Measurements from ENCODE around the gene JMJD4. TPM values are rescaled to one million over a fixed set of nuclear protein-coding genes. Genes with fewer than 3 reads are reported as not detected.

JMJD4 gene
- total RNA-seq, result 15.2 and 17.3 TPM in 2 replicates
- polyA plus RNA-seq, result 31.2 and 39.3 TPM in 2 replicates
- 17.6 and 20.1 TPM in 2 replicates for polyA plus RNA-seq (2011; cell fraction: cytosol; rRNA removed)
- polyA plus RNA-seq (2011; cell fraction: nucleus; rRNA removed), result 21.1 and 25.2 TPM in 2 replicates
- polyA plus RNA-seq (2012), result 10.9 and 13.1 TPM in 2 replicates
- 42.2 and 46.1 TPM in 2 replicates for polyA minus RNA-seq
- polyA minus RNA-seq (2011; cell fraction: cytosol; rRNA and poly(A)+ RNA removed), result 20.7 TPM
- polyA minus RNA-seq (2011; cell fraction: nucleus; rRNA and poly(A)+ RNA removed), result 29.0 and 35.4 TPM in 2 replicates
- Bru-seq, nascent RNA, result percentile 62 among the genes with signal in this experiment
- percentile 55 among the genes with signal in this experiment for BruChase-seq, experiment 1, labeled RNA remaining after a 6-hour chase
- percentile 53 among the genes with signal in this experiment for BruChase-seq, experiment 2, labeled RNA remaining after a 2-hour chase
- long read RNA-seq, transcript JMJD4-201 (6 exons, 2,595 nt), result major isoform, 32 of 57 reads
- long read RNA-seq, partial matches to known transcripts, result 4 of 57 reads
- long read RNA-seq, other reads (novel, unspliced or antisense), result 17 of 57 reads

GRCh38 chr1:227734856-227735538 lies at the start of gene JMJD4, which contains the start of gene SNAP47:
Gene JMJD4, minus strand, starts transcription at chr1:227735302. Its CDS starts 29 bp downstream, at chr1:227735273.
Gene SNAP47, plus strand, starts transcription at chr1:227735435. Its CDS starts 12,302 bp downstream, at chr1:227747737.
- ChIA-PET POLR2A (no interaction called here), CTCF (interaction anchor here (0.9 to 1.0 kb wide), 2 partner anchors 211 to 213 kb away, joined by 3 read pairs; no protein-coding TSS in a partner anchor)
- peak within 1 kb of the TSS; percentile 65 to 89 (median 87) for H3K4me3 ChIP-seq (replicated peaks in 1 of 3; ENCODE audit: insufficient read depth in 1 of 3, low read depth in 1 of 3, low read length in 3 of 3)
- H3K79me2 ChIP-seq (ENCODE audit: control insufficient read depth, insufficient read depth, low read length), result peaks cover 56% of the 10 kb centered on the region
- H3K4me1 ChIP-seq (ENCODE audit: control insufficient read depth, extremely low read depth, insufficient read depth, low read length), result peaks cover 12% of the 10 kb centered on the region
- no peaks in the 10 kb centered on the region for H3K27me3 ChIP-seq (ENCODE audit: control insufficient read depth in 2 of 2, insufficient read depth in 2 of 2, low read length in 2 of 2)
- dilution Hi-C loops (cut with MboI; ENCODE audit: extremely low pct_ligation_motif_present, low sequenced_read_pairs), result no loop called here
- no peaks in the 10 kb centered on the region for H4K20me1 ChIP-seq (replicated peaks; ENCODE audit: control insufficient read depth, extremely low read depth, insufficient read depth, low read length)
- H2AFZ ChIP-seq (ENCODE audit: low read depth, low read length), result peak within 1 kb of the TSS; percentile 91
- DNase-seq (ENCODE audit: low read depth, low spot score), result peak; percentile 89
- no peaks in the 10 kb centered on the region for H3K9me1 ChIP-seq (replicated peaks; ENCODE audit: control insufficient read depth, extremely low read depth, insufficient read depth, low read length)
- peaks cover 0 to 24% of the 10 kb centered on the region in 2 experiments for H3K36me3 ChIP-seq (ENCODE audit: control insufficient read depth in 2 of 2, extremely low read depth in 1 of 2, insufficient read depth in 2 of 2, low read length in 2 of 2)
- no TSS peak for BruUV-seq (replicated peaks)
- H3K4me2 ChIP-seq (ENCODE audit: insufficient read depth, low read length), result peak within 1 kb of the TSS; percentile 85
- intact Hi-C loops (cut with micrococcal nuclease), result loop anchor here (1.0 to 10.0 kb wide), 3 partner anchors 53 to 350 kb away; partner anchors contain the start of gene ARF1
- H3K9me3 ChIP-seq (replicated peaks; ENCODE audit: control insufficient read depth, insufficient read depth, low read length), result no peaks in the 10 kb centered on the region
- H3K9ac ChIP-seq (replicated peaks; ENCODE audit: extremely low read depth, insufficient read depth, low read length), result peak within 1 kb of the TSS; percentile 70
- TF ChIP-seq GATA2 (IDR thresholded peaks at IDR 0.05; ENCODE audit: insufficient read depth, insufficient read length, low read depth, low read length), result no peak
- TF ChIP-seq EZH2 (IDR thresholded peaks at IDR 0.05; ENCODE audit: borderline replicate concordance, low read depth, low read length, severe bottlenecking), result no peak
- no peak for TF ChIP-seq JUN (IDR thresholded peaks at IDR 0.05; ENCODE audit: borderline replicate concordance, insufficient read depth, insufficient read length, low read depth)
- TF ChIP-seq POLR2AphosphoS5 (IDR thresholded peaks at IDR 0.05; ENCODE audit: insufficient read depth, low read depth, low read length), result peak; percentile 96
- TF ChIP-seq MAX (IDR thresholded peaks at IDR 0.05; ENCODE audit: insufficient read depth, insufficient read length), result peak; percentile 32
- peak; percentile 80 for TF ChIP-seq POLR2A (IDR thresholded peaks at IDR 0.05; ENCODE audit: low read depth, low read length)
- TF ChIP-seq MYC (IDR thresholded peaks at IDR 0.05; ENCODE audit: low read depth, low read length), result peak; percentile 70
- TF ChIP-seq FOS (IDR thresholded peaks at IDR 0.05; ENCODE audit: borderline replicate concordance, insufficient read depth, low read length), result no peak
- TF ChIP-seq, protein P1, sequence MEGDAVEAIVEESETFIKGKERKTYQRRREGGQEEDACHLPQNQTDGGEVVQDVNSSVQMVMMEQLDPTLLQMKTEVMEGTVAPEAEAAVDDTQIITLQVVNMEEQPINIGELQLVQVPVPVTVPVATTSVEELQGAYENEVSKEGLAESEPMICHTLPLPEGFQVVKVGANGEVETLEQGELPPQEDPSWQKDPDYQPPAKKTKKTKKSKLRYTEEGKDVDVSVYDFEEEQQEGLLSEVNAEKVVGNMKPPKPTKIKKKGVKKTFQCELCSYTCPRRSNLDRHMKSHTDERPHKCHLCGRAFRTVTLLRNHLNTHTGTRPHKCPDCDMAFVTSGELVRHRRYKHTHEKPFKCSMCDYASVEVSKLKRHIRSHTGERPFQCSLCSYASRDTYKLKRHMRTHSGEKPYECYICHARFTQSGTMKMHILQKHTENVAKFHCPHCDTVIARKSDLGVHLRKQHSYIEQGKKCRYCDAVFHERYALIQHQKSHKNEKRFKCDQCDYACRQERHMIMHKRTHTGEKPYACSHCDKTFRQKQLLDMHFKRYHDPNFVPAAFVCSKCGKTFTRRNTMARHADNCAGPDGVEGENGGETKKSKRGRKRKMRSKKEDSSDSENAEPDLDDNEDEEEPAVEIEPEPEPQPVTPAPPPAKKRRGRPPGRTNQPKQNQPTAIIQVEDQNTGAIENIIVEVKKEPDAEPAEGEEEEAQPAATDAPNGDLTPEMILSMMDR (IDR thresholded peaks at IDR 0.05; ENCODE audit: extremely low read depth in 1 of 2, insufficient read depth in 1 of 2, low read depth in 1 of 2, low read length in 2 of 2), result no peak
- peak within 1 kb of the TSS; percentile 44 for H3K27ac ChIP-seq (ENCODE audit: insufficient read depth, low read depth, low read length)
- FAIRE-seq, result peak; percentile 85

Data from endothelial cell of umbilical vein (primary cell).